Measurements from ENCODE around the gene RHEB.

Gene RHEB

DNA sequence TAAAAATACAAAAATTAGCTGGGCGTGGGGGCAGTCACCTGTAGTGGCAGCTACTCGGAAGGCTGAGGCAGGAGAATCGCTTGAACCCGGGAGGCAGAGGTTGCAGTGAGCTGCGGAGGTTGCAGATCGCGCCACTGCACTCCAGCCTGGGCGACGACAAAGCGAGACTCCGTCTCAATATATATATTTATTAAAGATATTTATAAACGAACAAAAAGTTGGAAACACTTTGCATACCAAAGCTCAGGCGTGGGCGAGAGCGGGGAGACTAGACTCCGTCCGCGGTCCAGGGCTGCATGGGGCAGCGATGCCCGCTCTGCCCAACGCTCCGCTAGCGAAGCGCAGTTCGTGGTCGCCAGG is 71.8 kb downstream of the RHEB start:
- H3K36me3 Mint-ChIP-seq (ENCODE audit: low read depth): no peaks in the 10 kb centered on the region
- DNase-seq: no peak
- H3K9me3 Mint-ChIP-seq: no peaks in the 10 kb centered on the region
- no peaks in the 10 kb centered on the region for H3K27me3 Mint-ChIP-seq
- H3K4me1 Mint-ChIP-seq (ENCODE audit: low read depth): peaks cover 20% of the 10 kb centered on the region
- peak overlapping the region; percentile 49 for H3K4me3 Mint-ChIP-seq
- no peak overlapping the region for H3K27ac Mint-ChIP-seq

DNA sequence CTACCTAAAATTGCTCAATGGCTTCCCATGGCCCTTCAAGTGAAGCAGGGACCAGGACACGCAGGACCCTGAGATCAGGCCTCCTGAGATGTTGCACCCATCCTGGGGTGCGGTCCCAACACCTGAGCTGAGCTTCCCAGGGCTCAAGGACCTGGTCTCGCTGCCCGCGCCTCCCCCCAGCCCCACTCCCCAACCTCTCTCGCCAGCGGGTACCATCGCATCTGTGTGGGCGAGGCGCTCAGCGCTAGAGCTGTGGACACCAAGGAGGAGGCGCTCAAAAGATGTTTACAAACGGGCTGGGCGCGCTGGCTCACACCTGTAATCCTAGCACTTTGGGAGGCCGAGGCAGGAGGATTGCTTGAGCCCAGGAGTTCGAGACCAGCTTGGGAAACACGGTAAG is 72.4 kb downstream of the RHEB start:
- Mint-ChIP-seq H3K27me3 (no peaks in the 10 kb centered on the region), H3K4me3 (no peak overlapping the region), H3K4me1 (ENCODE audit: low read depth) (peaks cover 23% of the 10 kb centered on the region), H3K36me3 (ENCODE audit: low read depth) (no peaks in the 10 kb centered on the region), H3K9me3 (no peaks in the 10 kb centered on the region), H3K27ac (no peak overlapping the region)
- DNase-seq: peak; percentile 27

DNA sequence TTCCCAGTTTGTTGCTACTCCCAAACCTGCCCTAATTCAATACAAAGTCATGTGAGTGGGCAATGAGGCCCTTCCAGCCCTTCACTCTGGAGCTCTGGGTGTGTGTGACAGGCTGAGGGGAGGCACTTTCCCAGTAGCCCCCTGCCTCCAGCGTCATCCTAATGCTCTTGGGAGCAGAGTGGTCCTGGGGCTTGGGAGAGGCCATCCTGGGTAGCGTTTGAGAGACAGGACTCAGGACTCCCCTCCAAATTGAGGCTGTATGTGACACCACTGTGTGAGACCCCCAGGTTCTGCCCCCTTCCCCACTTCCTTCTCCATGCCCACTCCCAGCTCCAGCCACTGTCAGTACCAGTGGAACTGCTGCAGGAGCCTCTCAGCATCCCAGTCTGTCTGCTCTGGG is 73.3 kb downstream of the RHEB start:
- Mint-ChIP-seq H3K9me3 (no peaks in the 10 kb centered on the region), H3K36me3 (ENCODE audit: low read depth) (no peaks in the 10 kb centered on the region), H3K27ac (no peak overlapping the region), H3K27me3 (no peaks in the 10 kb centered on the region), H3K4me1 (ENCODE audit: low read depth) (peaks cover 29% of the 10 kb centered on the region), H3K4me3 (no peak overlapping the region)
- peak; percentile 26 for DNase-seq

DNA sequence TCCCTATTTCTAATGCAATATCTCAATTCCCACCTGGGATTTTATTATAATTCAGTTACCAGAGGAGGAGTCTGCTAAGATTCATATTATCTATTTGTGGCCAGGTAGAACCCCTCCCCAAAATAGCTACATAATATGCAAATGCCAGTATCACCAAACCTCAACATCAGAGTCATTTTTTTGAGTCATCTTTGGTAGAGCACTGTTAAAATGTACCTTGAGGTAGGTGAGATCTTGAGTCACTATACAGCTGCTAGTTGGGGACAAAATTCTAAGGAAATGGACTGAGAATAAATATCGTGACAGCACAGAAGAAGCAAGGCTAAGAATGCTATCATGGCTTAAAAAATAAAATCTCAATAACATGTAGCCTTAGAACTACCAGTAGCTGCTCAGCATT is 75.1 kb downstream of the RHEB start:
- Mint-ChIP-seq H3K9me3 (no peaks in the 10 kb centered on the region), H3K27me3 (no peaks in the 10 kb centered on the region), H3K4me3 (no peak overlapping the region), H3K27ac (no peak overlapping the region), H3K4me1 (ENCODE audit: low read depth) (peaks cover 43% of the 10 kb centered on the region), H3K36me3 (ENCODE audit: low read depth) (no peaks in the 10 kb centered on the region)
- DNase-seq: no peak

DNA sequence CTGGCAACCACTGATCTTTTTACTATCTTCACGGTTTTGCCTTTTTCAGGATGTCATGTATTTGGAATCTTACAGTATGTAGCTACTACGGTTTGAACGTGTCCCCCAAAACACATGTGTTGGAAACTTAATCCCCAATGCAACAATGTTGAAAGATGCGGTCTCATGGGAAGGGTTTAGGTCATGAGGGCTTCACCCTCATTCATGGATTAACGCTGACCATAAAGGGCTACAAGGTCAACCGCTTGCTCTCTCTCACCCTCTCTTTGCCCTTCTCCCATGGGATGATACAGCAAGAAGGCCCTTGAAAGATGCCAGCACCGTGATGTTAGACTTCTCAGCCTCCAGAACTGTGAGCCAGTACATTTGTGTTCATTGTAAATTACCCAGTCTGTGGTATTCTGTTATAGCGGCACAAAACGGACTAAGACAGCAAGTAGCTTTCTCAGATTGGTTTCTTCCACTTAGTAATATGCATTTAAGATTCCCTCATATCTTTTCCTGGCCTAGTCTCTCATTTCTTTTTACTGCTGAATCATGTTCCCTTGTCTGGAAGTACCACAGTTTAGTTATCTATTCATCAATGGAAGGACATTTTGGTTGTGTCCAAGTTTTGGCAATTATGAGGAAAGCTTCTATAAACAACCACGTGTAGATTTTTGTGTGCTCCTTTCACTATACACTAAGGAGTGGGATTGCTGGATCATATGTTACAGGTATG is 76.8 kb downstream of the RHEB start:
- Mint-ChIP-seq H3K27me3 (no peaks in the 10 kb centered on the region), H3K27ac (no peak overlapping the region), H3K9me3 (no peaks in the 10 kb centered on the region), H3K4me1 (ENCODE audit: low read depth) (peaks cover 48% of the 10 kb centered on the region), H3K36me3 (ENCODE audit: low read depth) (no peaks in the 10 kb centered on the region), H3K4me3 (no peak overlapping the region)
- peak; percentile 22 for DNase-seq

DNA sequence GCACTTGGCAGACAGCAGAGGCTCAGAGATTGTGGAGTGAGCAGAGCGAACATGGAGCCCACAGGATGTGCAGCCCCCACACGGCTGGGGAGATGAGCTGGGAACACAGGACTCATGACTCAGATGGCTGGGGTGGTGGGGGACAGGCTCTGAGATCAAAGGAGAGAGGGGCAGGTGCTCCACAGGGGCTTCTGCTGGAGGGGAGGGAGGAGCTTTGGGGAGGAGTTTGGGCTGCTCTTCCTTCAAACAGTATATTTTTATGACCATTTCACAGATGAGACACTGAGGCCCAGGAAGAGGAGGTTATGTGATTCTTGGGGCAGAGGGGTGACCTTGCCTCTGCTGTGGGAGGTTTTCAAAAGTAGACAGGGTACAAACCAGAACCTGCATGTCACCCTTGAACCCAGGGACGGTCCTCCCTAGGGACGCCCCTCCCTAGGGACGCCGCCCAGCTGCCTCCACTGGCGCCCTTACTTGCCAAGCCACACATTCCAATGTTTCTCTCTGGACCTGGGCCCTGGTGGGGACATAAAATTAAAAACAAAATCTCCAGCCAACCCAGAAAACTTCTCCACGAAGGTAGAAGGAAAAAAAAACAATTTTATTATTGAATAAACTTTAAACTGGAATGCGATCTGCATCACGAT is 78.8 kb downstream of the RHEB start:
- no peaks in the 10 kb centered on the region for H3K9me3 Mint-ChIP-seq
- H3K4me3 Mint-ChIP-seq: peak overlapping the region; percentile 58
- DNase-seq: no peak
- H3K27ac Mint-ChIP-seq: peak overlapping the region; percentile 76
- H3K4me1 Mint-ChIP-seq (ENCODE audit: low read depth): peaks cover 48% of the 10 kb centered on the region
- H3K27me3 Mint-ChIP-seq: no peaks in the 10 kb centered on the region
- no peaks in the 10 kb centered on the region for H3K36me3 Mint-ChIP-seq (ENCODE audit: low read depth)

DNA sequence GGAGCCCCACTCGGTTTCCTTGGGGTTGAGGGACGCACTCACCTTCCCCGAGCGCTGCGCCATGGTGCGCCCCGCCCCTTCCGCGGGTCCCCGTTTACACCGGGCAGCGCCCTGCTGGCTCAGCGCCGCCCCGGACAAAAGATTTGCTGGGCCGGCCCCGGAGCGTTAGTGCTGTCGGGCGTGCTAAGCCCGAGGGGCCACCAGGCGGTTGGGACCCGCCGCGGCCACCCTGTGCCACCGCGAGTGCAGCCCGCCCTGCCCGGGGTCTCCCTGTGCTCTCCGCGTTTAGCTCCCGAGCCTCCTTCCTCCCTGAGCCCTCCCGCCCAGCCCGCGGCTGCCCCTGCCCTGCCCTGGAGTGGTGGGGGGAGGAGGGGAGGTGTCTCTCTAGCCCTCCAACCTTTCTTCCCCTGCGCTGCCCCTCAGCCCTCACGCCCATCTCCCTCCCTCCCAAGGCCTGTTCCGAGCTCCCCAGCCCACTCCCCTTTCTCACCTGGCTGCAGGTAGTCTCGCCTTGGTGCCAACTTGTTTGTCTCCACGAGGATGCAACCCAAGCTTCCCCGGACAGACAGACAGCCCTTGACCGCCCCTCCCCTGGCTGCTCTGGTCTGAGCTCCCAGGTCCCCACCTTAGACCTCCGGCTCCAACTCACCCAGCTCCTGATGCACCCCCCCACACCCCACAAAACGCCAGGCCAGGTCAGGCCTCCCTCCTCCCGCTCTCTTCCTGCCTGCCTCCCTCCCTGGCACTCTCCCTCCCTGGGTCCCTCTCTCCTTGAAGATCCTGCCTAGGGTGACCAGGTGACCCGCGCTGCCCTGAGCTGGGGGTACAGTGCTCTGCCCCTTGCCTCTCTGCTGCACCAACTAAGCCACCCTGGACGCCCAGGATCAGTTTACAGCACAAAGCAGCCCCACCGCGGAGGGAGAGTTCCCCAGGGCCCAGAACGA is 79.6 kb downstream of the RHEB start, which contains the start of gene CRYGN:
CRYGN (minus strand) TSS at position 287 of the 944 bp plus-strand sequence; CDS start at position 63, 224 bp downstream.
- peak within 1 kb of the TSS; percentile 76 for H3K27ac Mint-ChIP-seq
- peak within 1 kb of the TSS; percentile 58 for H3K4me3 Mint-ChIP-seq
- DNase-seq: peak; percentile 60
- H3K36me3 Mint-ChIP-seq (ENCODE audit: low read depth): no peaks in the 10 kb centered on the region
- peaks cover 46% of the 10 kb centered on the region for H3K4me1 Mint-ChIP-seq (ENCODE audit: low read depth)
- H3K9me3 Mint-ChIP-seq: no peaks in the 10 kb centered on the region
- no peaks in the 10 kb centered on the region for H3K27me3 Mint-ChIP-seq

DNA sequence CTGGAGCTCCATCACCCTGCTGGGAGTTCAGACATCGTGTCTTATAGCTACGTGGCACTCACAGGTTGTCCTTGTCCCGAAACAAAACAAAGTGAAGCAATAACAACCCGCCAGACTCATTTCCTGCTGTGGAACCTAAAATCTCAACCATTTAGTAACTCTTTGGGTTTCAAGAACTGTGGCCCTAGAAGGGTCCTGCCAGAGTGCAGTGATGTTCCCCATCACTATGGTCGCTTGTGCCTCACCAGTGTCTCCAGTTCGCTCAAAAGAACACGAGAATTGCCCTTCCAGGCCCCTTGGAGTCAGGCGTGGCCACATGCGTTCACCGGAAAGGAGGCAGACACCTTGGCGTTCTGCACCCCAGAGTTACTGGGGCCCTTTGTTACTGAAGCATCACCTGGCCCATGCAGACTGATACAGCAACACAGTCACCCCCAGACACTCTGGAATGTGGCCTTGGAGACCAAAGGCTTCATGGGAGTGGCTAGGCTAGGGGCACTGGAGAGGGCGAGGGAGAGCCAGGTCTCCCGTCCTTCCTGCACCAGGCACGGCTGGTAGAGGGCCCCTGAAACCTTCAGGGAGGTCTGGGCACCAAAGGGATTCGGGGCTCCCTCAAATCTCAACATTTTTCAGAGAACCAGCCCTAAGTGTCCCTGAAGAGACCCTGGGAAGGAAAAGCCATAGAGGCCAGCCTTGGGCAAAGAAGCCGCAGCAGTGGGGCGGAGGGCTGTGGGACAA is 80.7 kb downstream of the RHEB start:
- Mint-ChIP-seq H3K36me3 (ENCODE audit: low read depth) (no peaks in the 10 kb centered on the region), H3K27me3 (no peaks in the 10 kb centered on the region), H3K9me3 (no peaks in the 10 kb centered on the region), H3K4me1 (ENCODE audit: low read depth) (peaks cover 37% of the 10 kb centered on the region), H3K4me3 (peak overlapping the region; percentile 55), H3K27ac (no peak overlapping the region)
- DNase-seq: peak; percentile 30

DNA sequence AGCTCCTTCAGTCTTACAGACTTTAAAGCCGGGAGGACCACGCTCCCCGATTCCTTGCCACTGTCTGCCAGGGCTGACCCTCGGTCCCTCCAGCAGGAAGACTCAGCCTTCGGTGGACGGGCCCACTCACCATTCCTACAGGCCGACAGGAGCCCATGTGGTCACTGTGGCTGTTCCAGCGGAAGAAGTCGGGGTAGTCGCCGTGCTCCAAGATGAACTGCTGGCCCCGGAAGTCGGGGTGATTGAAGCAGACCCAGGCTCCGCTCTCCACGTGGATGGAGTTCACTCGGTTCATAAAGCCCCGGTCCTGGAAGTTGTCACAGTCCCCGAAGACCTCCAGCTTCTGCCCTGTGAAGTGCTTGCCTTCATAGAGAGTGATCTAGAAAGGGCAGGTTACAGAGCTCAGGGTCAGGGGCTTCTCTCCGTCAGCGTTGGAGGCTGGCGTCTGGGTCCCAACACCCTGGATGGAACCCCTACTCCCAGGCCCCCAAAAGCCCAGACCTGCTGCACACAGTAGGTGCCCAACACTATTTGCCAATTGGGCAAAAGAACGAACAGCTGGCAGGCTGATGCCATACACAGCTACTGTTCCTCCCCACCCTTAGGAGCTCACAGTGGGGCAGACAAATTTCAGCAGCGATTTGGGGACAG is 81.7 kb downstream of the RHEB start:
- Mint-ChIP-seq H3K27me3 (no peaks in the 10 kb centered on the region), H3K9me3 (no peaks in the 10 kb centered on the region), H3K4me1 (ENCODE audit: low read depth) (peaks cover 40% of the 10 kb centered on the region), H3K4me3 (no peak overlapping the region), H3K27ac (no peak overlapping the region), H3K36me3 (ENCODE audit: low read depth) (no peaks in the 10 kb centered on the region)
- DNase-seq: peak; percentile 25

DNA sequence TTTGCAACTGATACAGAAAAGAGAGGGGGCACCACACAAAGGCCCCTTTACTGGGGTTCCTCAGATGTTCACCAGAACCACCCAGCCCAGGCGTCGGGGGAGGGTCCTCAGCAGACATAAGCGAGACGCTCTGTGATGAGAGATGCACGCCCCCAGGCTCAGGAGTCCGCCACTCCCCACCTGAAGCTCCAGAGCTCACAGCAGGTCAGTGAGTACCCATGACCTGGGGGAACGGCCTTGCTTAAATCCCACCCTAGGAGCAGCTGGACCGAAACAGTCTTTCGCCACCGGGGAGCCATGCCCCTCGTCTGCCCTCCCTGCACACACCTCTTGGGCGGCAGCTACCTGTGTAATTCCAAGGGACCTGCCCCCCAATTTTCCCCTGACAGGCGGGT is 82.5 kb downstream of the RHEB start:
- Mint-ChIP-seq H3K27ac (no peak overlapping the region), H3K36me3 (ENCODE audit: low read depth) (no peaks in the 10 kb centered on the region), H3K9me3 (no peaks in the 10 kb centered on the region), H3K4me1 (ENCODE audit: low read depth) (peaks cover 43% of the 10 kb centered on the region), H3K27me3 (no peaks in the 10 kb centered on the region), H3K4me3 (no peak overlapping the region)
- no peak for DNase-seq

DNA sequence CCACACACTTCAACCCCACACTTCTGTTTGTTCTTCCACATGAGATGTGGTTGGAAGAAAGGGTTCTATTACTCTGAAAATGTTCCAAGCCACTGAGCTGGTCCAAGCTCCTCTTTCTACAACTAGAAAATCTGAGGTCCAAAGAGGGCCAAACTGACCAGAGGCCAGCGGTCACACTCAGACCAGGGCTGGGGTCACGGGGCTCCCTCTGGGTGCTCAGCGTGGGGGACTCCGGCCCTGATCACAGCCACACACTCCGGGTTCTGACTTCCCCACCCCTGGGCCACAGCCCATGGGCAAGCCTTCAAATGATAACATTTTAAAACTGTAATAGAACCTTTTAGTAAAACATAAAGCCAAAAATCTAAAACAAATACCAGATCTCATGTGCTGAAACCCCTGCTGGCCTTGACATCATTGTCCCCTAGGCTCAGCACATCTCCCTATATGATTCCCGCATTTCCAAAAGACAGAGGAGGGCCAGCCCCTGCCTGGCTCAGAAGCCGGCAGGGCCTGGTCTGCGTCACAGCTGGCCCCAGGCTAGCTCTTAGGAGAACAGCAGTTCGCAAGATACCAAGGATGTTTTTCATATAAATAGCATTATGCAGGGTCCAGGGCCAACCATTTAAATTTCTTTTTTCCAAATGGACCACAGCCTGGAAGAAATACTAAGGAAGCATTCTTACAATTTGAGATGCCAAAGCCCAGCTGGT is 83.1 kb downstream of the RHEB start:
- Mint-ChIP-seq H3K27ac (peak overlapping the region; percentile 2), H3K27me3 (no peaks in the 10 kb centered on the region), H3K36me3 (ENCODE audit: low read depth) (no peaks in the 10 kb centered on the region), H3K4me1 (ENCODE audit: low read depth) (peaks cover 40% of the 10 kb centered on the region), H3K4me3 (no peak overlapping the region), H3K9me3 (no peaks in the 10 kb centered on the region)
- DNase-seq: no peak

DNA sequence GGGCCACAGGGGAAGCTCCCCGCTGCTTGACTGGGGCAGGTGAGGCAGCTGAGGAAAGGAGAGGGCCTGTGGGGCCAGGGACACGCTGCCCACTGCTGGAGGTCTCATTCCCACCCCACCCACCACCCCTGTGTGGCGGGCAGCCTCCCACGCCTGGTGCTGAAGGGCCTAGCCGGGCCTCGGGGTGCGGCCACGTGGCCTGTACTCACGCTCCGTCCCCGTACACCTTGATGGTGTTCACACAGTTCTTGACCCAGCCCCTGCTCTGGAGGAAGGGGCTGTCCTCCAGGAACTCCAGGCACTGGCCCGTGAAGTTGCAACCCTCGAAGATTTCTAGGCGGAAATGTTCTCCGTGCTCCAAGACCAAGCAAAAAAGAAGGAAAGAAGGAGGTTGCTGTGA is 83.7 kb downstream of the RHEB start:
- H3K4me1 Mint-ChIP-seq (ENCODE audit: low read depth): peaks cover 38% of the 10 kb centered on the region
- no peak for DNase-seq
- H3K4me3 Mint-ChIP-seq: no peak overlapping the region
- no peaks in the 10 kb centered on the region for H3K36me3 Mint-ChIP-seq (ENCODE audit: low read depth)
- H3K27ac Mint-ChIP-seq: no peak overlapping the region
- no peaks in the 10 kb centered on the region for H3K27me3 Mint-ChIP-seq
- H3K9me3 Mint-ChIP-seq: no peaks in the 10 kb centered on the region

DNA sequence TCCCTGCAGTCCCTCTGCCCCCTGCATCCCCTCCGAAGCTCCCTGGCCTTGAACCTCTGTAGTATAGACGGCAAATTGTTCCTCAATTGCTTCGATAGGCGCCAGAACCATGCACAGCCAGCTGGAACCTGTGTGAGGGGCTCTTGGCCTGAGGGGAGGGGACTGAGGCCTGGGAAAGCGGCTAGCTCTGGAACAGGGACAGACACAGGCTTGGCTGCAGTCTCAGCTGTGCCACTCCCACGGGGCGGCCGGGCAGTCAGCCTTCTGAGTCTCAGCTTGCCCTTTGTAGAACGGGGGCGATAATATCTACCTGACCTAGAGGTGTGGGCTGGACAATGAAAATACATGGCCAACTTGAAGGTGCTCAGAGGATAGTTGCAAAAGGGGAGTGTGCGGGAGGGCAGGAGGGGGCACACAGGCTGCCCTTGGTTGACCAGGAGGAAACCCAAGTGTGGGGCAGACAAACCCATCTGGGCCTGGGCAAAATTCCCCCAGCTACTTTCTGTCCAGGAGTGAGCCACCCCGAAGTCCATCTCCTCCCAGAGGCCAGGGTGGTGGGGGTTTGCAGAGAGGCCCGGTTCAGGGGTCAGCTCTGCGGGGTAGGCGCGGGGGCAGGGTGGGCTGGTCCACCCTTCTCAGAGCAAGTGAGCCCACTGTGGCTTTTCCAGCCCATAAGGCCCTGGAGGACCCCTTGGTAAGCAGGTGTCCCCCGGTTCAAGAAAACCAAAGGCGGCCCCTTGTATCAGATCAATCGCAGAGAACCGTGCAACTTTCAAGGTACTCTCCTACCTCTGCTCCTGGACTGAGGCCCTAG is 84.4 kb downstream of the RHEB start:
- H3K9me3 Mint-ChIP-seq: no peaks in the 10 kb centered on the region
- peaks cover 36% of the 10 kb centered on the region for H3K4me1 Mint-ChIP-seq (ENCODE audit: low read depth)
- H3K27ac Mint-ChIP-seq: no peak overlapping the region
- no peaks in the 10 kb centered on the region for H3K36me3 Mint-ChIP-seq (ENCODE audit: low read depth)
- no peak overlapping the region for H3K4me3 Mint-ChIP-seq
- DNase-seq: no peak
- H3K27me3 Mint-ChIP-seq: no peaks in the 10 kb centered on the region
